ENCODE results near the gene FHIP1B. TPM values are rescaled to one million over a fixed set of nuclear protein-coding genes. Genes with fewer than 3 reads are reported as not detected.

Gene FHIP1B
- total and polyA plus RNA-seq, 2 of the 4 experiments (the other 2 are of a cell fraction): 5.9 to 30.2 TPM

DNA sequence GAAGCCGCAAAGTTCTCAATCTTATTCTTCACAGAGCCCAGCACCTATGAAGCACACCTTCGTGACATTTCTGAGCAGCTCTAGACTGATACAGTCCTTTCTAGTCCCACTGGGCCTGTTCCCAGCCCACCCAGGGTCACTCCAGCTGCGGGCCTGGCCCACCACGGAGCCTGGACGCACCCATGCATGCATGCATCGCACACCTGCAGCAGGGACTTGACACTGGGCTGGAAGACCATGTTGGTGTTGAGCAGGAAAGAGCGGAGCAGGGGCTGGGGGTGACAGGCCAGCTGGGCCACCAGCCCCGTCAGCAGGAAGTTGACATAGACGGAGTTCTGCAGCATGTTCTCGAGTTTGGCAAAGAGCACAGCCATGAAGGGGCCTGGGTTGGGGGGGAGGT, 19.9 kb downstream of the FHIP1B start:
- H4K5ac ChIP-seq (ENCODE audit: low read depth, low read length): no peak overlapping the region
- H2BK20ac ChIP-seq (ENCODE audit: low read depth, low read length): no peak overlapping the region
- H2AK9ac ChIP-seq (replicated peaks; ENCODE audit: low read depth, low read length, poor library complexity): no peak overlapping the region
- H4K20me1 ChIP-seq (ENCODE audit: insufficient read depth, low read length): peaks cover 3% of the 10 kb centered on the region; the same call in 1 of the 2 replicates
- ChIA-PET POLR2A (ENCODE audit: unreplicated experiment) (no interaction called here), CTCF (no interaction called here)
- H3K27ac ChIP-seq (ENCODE audit: insufficient read depth, low read length): no peak overlapping the region
- TF ChIP-seq RAD21 (IDR thresholded peaks at IDR 0.05; ENCODE audit: low read length) (no peak), MXI1 (IDR thresholded peaks at IDR 0.05; ENCODE audit: borderline replicate concordance, low read depth, low read length) (no peak), RCOR1 (IDR thresholded peaks at IDR 0.05; ENCODE audit: insufficient replicate concordance, low read length) (no peak), MAFK (IDR thresholded peaks at IDR 0.05; ENCODE audit: low read depth, low read length) (no peak), CEBPB (IDR thresholded peaks at IDR 0.05; ENCODE audit: low read depth, low read length) (no peak), FOS (IDR thresholded peaks at IDR 0.05; ENCODE audit: low read depth, low read length) (no peak), BHLHE40 (IDR thresholded peaks at IDR 0.05; ENCODE audit: low read depth, low read length) (no peak), USF2 (IDR thresholded peaks at IDR 0.05; ENCODE audit: low read depth, low read length) (no peak), SMC3 (IDR thresholded peaks at IDR 0.05; ENCODE audit: low read depth, low read length) (no peak), POLR2A (IDR thresholded peaks at IDR 0.05; ENCODE audit: low read depth, low read length) (no peak), CHD1 (IDR thresholded peaks at IDR 0.05; ENCODE audit: low read depth, low read length) (no peak), RFX5 (IDR thresholded peaks at IDR 0.05; ENCODE audit: low read depth, low read length) (no peak), NFE2L2 (IDR thresholded peaks at IDR 0.05; ENCODE audit: low read depth, low read length) (no peak), MAZ (IDR thresholded peaks at IDR 0.05; ENCODE audit: borderline replicate concordance, low read depth, low read length) (no peak)
- TF ChIP-seq, protein P1, sequence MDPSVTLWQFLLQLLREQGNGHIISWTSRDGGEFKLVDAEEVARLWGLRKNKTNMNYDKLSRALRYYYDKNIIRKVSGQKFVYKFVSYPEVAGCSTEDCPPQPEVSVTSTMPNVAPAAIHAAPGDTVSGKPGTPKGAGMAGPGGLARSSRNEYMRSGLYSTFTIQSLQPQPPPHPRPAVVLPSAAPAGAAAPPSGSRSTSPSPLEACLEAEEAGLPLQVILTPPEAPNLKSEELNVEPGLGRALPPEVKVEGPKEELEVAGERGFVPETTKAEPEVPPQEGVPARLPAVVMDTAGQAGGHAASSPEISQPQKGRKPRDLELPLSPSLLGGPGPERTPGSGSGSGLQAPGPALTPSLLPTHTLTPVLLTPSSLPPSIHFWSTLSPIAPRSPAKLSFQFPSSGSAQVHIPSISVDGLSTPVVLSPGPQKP (IDR thresholded peaks at IDR 0.05; ENCODE audit: borderline replicate concordance, low read depth, low read length): no peak
- TF ChIP-seq, protein P2, sequence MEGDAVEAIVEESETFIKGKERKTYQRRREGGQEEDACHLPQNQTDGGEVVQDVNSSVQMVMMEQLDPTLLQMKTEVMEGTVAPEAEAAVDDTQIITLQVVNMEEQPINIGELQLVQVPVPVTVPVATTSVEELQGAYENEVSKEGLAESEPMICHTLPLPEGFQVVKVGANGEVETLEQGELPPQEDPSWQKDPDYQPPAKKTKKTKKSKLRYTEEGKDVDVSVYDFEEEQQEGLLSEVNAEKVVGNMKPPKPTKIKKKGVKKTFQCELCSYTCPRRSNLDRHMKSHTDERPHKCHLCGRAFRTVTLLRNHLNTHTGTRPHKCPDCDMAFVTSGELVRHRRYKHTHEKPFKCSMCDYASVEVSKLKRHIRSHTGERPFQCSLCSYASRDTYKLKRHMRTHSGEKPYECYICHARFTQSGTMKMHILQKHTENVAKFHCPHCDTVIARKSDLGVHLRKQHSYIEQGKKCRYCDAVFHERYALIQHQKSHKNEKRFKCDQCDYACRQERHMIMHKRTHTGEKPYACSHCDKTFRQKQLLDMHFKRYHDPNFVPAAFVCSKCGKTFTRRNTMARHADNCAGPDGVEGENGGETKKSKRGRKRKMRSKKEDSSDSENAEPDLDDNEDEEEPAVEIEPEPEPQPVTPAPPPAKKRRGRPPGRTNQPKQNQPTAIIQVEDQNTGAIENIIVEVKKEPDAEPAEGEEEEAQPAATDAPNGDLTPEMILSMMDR (conservative IDR thresholded peaks at IDR 0.05; ENCODE audit: low read depth, low read length): no peak
- H2BK5ac ChIP-seq (ENCODE audit: low read depth, low read length, poor library complexity, severe bottlenecking): no peak overlapping the region
- no peak overlapping the region for H2AFZ ChIP-seq (replicated peaks; ENCODE audit: low read length, poor library complexity)
- no peak for DNase-seq
- H3K9ac ChIP-seq (ENCODE audit: low read depth, low read length): no peak overlapping the region
- H3K27me3 ChIP-seq (ENCODE audit: control insufficient read depth, insufficient read depth, low read length): no peaks in the 10 kb centered on the region
- no peaks in the 10 kb centered on the region for H3K9me3 ChIP-seq (ENCODE audit: control insufficient read depth, insufficient read depth, low read length)
- WGBS, 2 experiments (ENCODE audit: extremely low coverage in 2 of 2, insufficient read length in 1 of 2): 100% methylated on average over 1 of the region's 10 CpGs; no CpG with 5 or more reads in 1 of the 2 experiments
- ATAC-seq (ENCODE audit: low read depth): no peak
- no peak overlapping the region for H4K91ac ChIP-seq (ENCODE audit: insufficient read depth, low read depth, low read length)
- no peak overlapping the region for H3K4me3 ChIP-seq (ENCODE audit: insufficient read depth, low read depth, low read length)
- intact Hi-C loops (cut with micrococcal nuclease): no loop called here
- BruUV-seq (replicated peaks): no TSS peak
- H2BK15ac ChIP-seq (ENCODE audit: low read depth, low read length): no peak overlapping the region
- no peak overlapping the region for H3K4me2 ChIP-seq (ENCODE audit: low read depth, low read length)
- H3K23ac ChIP-seq (ENCODE audit: low read depth, low read length): no peak overlapping the region
- H3K79me1 ChIP-seq (ENCODE audit: low read depth in 1 of 2, low read length in 2 of 2): peaks cover 8% of the 10 kb centered on the region in 2 experiments; a peak in 3 of 4 replicates
- H3K18ac ChIP-seq (ENCODE audit: low read depth, low read length): no peak overlapping the region
- H3K36me3 ChIP-seq (ENCODE audit: control insufficient read depth, insufficient read depth, low read length): peaks cover 49% of the 10 kb centered on the region
- dilution Hi-C loops (cut with HindIII; ENCODE audit: low sequenced_read_pairs, unreplicated experiment): no loop called here
- no peak overlapping the region for H3K14ac ChIP-seq (replicated peaks; ENCODE audit: low read depth, low read length)
- H3K56ac ChIP-seq (ENCODE audit: extremely low read depth, insufficient read depth, low read length): no peak overlapping the region
- peaks cover 2% of the 10 kb centered on the region; the same call in 1 of the 2 replicates for H3K9me1 ChIP-seq (ENCODE audit: insufficient read depth, low read length)
- H4K8ac ChIP-seq (ENCODE audit: low read depth in 2 of 2, low read length in 2 of 2): no peak overlapping the region
- H3K4ac ChIP-seq (ENCODE audit: low read depth, low read length): no peak overlapping the region
- in situ Hi-C loops (cut with MboI; ENCODE audit: low sequenced_read_pairs): no loop called here
- no peak overlapping the region for H2AK5ac ChIP-seq (ENCODE audit: low read depth, low read length)
- H2BK120ac ChIP-seq (ENCODE audit: low read depth, low read length): no peak overlapping the region
- H3K4me1 ChIP-seq (ENCODE audit: control insufficient read depth, insufficient read depth, low read length): peaks cover 13% of the 10 kb centered on the region

Data from IMR-90 (cell line).